NCI-H1694 treated with DMSO at 0.1 percent for 48 hours (cell line): ENCODE data around the gene SPTSSA.
"Not testable (repeated sequence)": the region's sequence is repeated elsewhere in the genome, so short reads cannot be mapped to it uniquely, and the experiment has no call there.

Experiments used
- DNase-seq: peaks from one replicate; lab custom pipeline; 2025; lab: John Stamatoyannopoulos, UW

SPTSSA gene

GRCh38 chr14:34426313-34427295 lies 35.4 kb downstream of the SPTSSA start:
- DNase-seq: no peak

- DNase-seq: no peak
These were observed 36.8 kb downstream of the SPTSSA start for GRCh38 chr14:34425095-34425851.

- no peak for DNase-seq
These were observed 37.6 kb downstream of the SPTSSA start for GRCh38 chr14:34424488-34424887.

GRCh38 chr14:34423445-34423844 lies 38.6 kb downstream of the SPTSSA start:
- DNase-seq: no peak

- DNase-seq: no peak
These were observed 41.4 kb downstream of the SPTSSA start for GRCh38 chr14:34420547-34421150.

- no peak for DNase-seq
These were observed 52.3 kb downstream of the SPTSSA start for GRCh38 chr14:34409721-34410120.

GRCh38 chr14:34407951-34408350 lies 54.1 kb downstream of the SPTSSA start:
- DNase-seq: no peak

GRCh38 chr14:34404416-34404815 lies 57.6 kb downstream of the SPTSSA start:
- no peak for DNase-seq

- DNase-seq: no peak
These were observed 58.4 kb downstream of the SPTSSA start for GRCh38 chr14:34403646-34404045.

- DNase-seq: no peak
These were observed 64.0 kb downstream of the SPTSSA start for GRCh38 chr14:34398024-34398423.

- DNase-seq: no peak
These were observed 74.0 kb downstream of the SPTSSA start for GRCh38 chr14:34387974-34388516.

GRCh38 chr14:34386865-34387485 lies 75.1 kb downstream of the SPTSSA start:
- no peak for DNase-seq

GRCh38 chr14:34385881-34386280 lies 76.2 kb downstream of the SPTSSA start:
- DNase-seq: not testable (repeated sequence)

- no peak for DNase-seq
These were observed 78.2 kb downstream of the SPTSSA start for GRCh38 chr14:34383839-34384238.
